HG02678 (cell line): ENCODE results near the gene FAM174C.
"Not testable (repeated sequence)": the region's sequence is repeated elsewhere in the genome, so short reads cannot be mapped to it uniquely, and the experiment has no call there.

Experiments
- ATAC-seq: cut with Tn5 transposase; IDR thresholded peaks from one replicate; pipeline ENCODE4 v1.9.1; 2021; ENCODE audit warnings: mild to moderate bottlenecking, moderate library complexity; ENCODE audit not compliant: unreplicated experiment

The FAM174C gene

GRCh38 chr19:1296078-1296477, 20.7 kb downstream of the FAM174C start:
- no peak for ATAC-seq

- ATAC-seq: no peak
These were observed 21.4 kb downstream of the FAM174C start for GRCh38 chr19:1296575-1297271.

GRCh38 chr19:1298235-1298634, 22.9 kb downstream of the FAM174C start:
- ATAC-seq: no peak

- no peak for ATAC-seq
These were observed 24.5 kb downstream of the FAM174C start for GRCh38 chr19:1299801-1300200.

- ATAC-seq: no peak
These were observed 25.6 kb downstream of the FAM174C start for GRCh38 chr19:1300744-1301490.

GRCh38 chr19:1302533-1303239, 27.4 kb downstream of the FAM174C start:
- ATAC-seq: no peak

- no peak for ATAC-seq
These were observed 29.0 kb downstream of the FAM174C start for GRCh38 chr19:1304197-1304924.

GRCh38 chr19:1305354-1305753, 30.0 kb downstream of the FAM174C start:
- ATAC-seq: not testable (repeated sequence)

GRCh38 chr19:1307320-1307719, 32.0 kb downstream of the FAM174C start:
- no peak for ATAC-seq

GRCh38 chr19:1307755-1308303, 32.5 kb downstream of the FAM174C start:
- no peak for ATAC-seq

- no peak for ATAC-seq
These were observed 33.4 kb downstream of the FAM174C start for GRCh38 chr19:1308718-1309117.

- ATAC-seq: no peak
These were observed 34.9 kb downstream of the FAM174C start for GRCh38 chr19:1309977-1310852.

- no peak for ATAC-seq
These were observed 35.5 kb downstream of the FAM174C start for GRCh38 chr19:1310853-1311180.

GRCh38 chr19:1311543-1312091, 36.3 kb downstream of the FAM174C start:
- ATAC-seq: no peak

GRCh38 chr19:1312767-1313694, 37.7 kb downstream of the FAM174C start:
- ATAC-seq: no peak

GRCh38 chr19:1313695-1314613, 38.6 kb downstream of the FAM174C start:
- no peak for ATAC-seq

GRCh38 chr19:1315470-1316166, 40.3 kb downstream of the FAM174C start:
- no peak for ATAC-seq
